Mesothelial cell of epicardium (in vitro differentiated cells): ENCODE data around the gene RBBP8. TPM values are rescaled to one million over a fixed set of nuclear protein-coding genes. Genes with fewer than 3 reads are reported as not detected.
"Not testable (repeated sequence)": the region's sequence is repeated elsewhere in the genome, so short reads cannot be mapped to it uniquely, and the experiment has no call there.

Source experiments
- DNase-seq, 2 experiments: peaks; one replicate each; pipeline ENCODE4 v3.0.0; 2021; ENCODE audit warnings: low spot score in 2 of 2; ENCODE audit not compliant: unreplicated experiment in 2 of 2
- H3K27ac Mint-ChIP-seq: 2 replicates; pipeline ENCODE4 v1.8.0; 2021; ENCODE audit warnings: mixed read lengths
- H3K27me3 Mint-ChIP-seq: 2 replicates; pipeline ENCODE4 v1.8.0; 2021; ENCODE audit warnings: low read depth, mixed read lengths
- H3K36me3 Mint-ChIP-seq: 2 replicates; pipeline ENCODE4 v1.8.0; 2021; ENCODE audit warnings: mixed read lengths
- H3K4me1 Mint-ChIP-seq: 2 replicates; pipeline ENCODE4 v1.8.0; 2021; ENCODE audit warnings: mixed read lengths
- H3K4me3 Mint-ChIP-seq: 2 replicates; pipeline ENCODE4 v1.8.0; 2021; ENCODE audit warnings: mild to moderate bottlenecking, moderate library complexity, mixed read lengths
- H3K9me3 Mint-ChIP-seq: 2 replicates; pipeline ENCODE4 v1.8.0; 2021; ENCODE audit warnings: mixed read lengths
- total RNA-seq: library from RNA; stranded (reverse); gene quantifications from 3 replicates; pipeline ENCODE4 v1.2.1, GENCODE V29; 2021
- TF ChIP-seq, protein P1 (sequence below): fragments of 200-600 bp; sonication (generic); IDR thresholded peaks from one replicate; pipeline ENCODE4 v1.5.0; 2021; ENCODE audit warnings: antibody characterized with exemption; ENCODE audit not compliant: unreplicated experiment

The RBBP8 gene
- total RNA-seq, 1 donor from 2014 or later, result 29.8 TPM

DNA sequence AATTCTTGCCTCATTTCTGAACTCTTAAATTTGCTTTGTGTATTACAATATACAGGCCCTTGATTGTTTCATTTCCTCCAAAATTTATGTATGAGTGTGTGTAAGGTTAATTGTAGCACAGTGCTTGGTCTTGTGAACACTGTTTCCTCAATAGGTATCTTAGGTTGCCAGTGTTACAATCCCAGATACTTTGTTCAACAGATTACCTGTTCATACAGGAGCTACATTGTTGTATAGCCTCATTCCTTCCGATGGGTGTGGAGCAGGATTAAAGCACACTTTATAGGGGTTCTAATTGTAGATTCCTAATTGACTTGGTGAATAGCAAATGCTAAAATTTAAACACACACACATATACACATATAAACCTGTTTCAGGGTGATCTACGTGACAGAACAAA is 10.7 kb downstream of the RBBP8 start:
- TF ChIP-seq, protein P1, sequence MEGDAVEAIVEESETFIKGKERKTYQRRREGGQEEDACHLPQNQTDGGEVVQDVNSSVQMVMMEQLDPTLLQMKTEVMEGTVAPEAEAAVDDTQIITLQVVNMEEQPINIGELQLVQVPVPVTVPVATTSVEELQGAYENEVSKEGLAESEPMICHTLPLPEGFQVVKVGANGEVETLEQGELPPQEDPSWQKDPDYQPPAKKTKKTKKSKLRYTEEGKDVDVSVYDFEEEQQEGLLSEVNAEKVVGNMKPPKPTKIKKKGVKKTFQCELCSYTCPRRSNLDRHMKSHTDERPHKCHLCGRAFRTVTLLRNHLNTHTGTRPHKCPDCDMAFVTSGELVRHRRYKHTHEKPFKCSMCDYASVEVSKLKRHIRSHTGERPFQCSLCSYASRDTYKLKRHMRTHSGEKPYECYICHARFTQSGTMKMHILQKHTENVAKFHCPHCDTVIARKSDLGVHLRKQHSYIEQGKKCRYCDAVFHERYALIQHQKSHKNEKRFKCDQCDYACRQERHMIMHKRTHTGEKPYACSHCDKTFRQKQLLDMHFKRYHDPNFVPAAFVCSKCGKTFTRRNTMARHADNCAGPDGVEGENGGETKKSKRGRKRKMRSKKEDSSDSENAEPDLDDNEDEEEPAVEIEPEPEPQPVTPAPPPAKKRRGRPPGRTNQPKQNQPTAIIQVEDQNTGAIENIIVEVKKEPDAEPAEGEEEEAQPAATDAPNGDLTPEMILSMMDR, result no peak
- Mint-ChIP-seq H3K27me3 (no peaks in the 10 kb centered on the region), H3K27ac (no peak overlapping the region), H3K4me3 (no peak overlapping the region), H3K36me3 (peaks cover 7% of the 10 kb centered on the region), H3K4me1 (peaks cover 7% of the 10 kb centered on the region), H3K9me3 (no peaks in the 10 kb centered on the region)
- no peak for DNase-seq

- DNase-seq, result no peak
- H3K27me3 Mint-ChIP-seq, result no peaks in the 10 kb centered on the region
- no peak overlapping the region for H3K27ac Mint-ChIP-seq
- no peak overlapping the region for H3K4me3 Mint-ChIP-seq
- TF ChIP-seq, protein P1, result no peak
- peaks cover 7% of the 10 kb centered on the region for H3K4me1 Mint-ChIP-seq
- H3K9me3 Mint-ChIP-seq, result no peaks in the 10 kb centered on the region
- H3K36me3 Mint-ChIP-seq, result peaks cover 16% of the 10 kb centered on the region
Measured at GRCh38 chr18:22946217-22946616, 13.1 kb downstream of the RBBP8 start.

DNA sequence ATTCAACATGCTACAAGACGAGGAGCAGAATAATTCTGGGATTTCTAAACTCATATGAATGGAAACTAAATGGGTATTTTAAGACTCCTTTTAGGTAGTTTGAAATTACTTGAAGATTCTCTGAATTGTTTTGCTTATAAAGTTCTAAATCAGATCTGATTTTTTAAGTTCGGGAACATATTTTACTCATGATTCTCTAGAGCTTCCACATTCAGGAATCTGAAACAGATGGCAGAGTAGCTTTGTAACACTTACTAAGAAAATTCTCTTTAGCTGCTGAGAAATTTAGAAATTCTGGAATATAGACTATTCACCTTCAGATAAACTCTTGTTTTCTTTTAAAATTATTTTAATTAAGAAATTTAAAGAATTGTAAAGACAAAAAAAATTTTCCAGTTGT is 13.7 kb downstream of the RBBP8 start:
- Mint-ChIP-seq H3K4me3 (no peak overlapping the region), H3K4me1 (peaks cover 7% of the 10 kb centered on the region), H3K36me3 (peaks cover 19% of the 10 kb centered on the region), H3K9me3 (no peaks in the 10 kb centered on the region), H3K27me3 (no peaks in the 10 kb centered on the region), H3K27ac (no peak overlapping the region)
- DNase-seq, result no peak
- TF ChIP-seq, protein P1, result no peak

- Mint-ChIP-seq H3K36me3 (peaks cover 46% of the 10 kb centered on the region), H3K4me3 (no peak overlapping the region), H3K27ac (no peak overlapping the region), H3K27me3 (no peaks in the 10 kb centered on the region), H3K9me3 (no peaks in the 10 kb centered on the region), H3K4me1 (peaks cover 7% of the 10 kb centered on the region)
- DNase-seq, result no peak
- TF ChIP-seq, protein P1, result no peak
Measured at GRCh38 chr18:22951823-22952222, 18.7 kb downstream of the RBBP8 start.

GRCh38 chr18:22952525-22952924 is 19.4 kb downstream of the RBBP8 start:
- Mint-ChIP-seq H3K36me3 (peaks cover 46% of the 10 kb centered on the region), H3K9me3 (no peaks in the 10 kb centered on the region), H3K27me3 (no peaks in the 10 kb centered on the region), H3K4me1 (peaks cover 3% of the 10 kb centered on the region), H3K27ac (no peak overlapping the region), H3K4me3 (no peak overlapping the region)
- DNase-seq, result no peak
- TF ChIP-seq, protein P1, result no peak

DNA sequence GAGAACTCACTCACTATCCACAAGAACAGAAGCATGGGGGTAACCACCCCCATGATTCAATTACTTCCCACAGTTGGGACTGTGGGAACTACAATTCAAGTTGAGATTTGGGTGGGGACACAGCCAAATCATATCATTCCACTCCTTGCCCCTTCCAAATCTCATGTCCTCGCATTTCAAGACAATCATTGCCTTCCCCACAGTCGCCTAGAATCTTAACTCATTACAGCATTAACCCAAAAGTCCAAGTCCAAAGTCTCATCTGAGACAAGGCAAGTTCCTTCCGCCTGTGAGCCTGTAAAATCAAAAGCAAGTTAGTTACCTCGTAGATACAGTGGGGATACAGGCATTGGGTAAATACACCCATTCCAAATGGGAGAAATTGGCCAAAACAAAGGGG is 20.9 kb downstream of the RBBP8 start:
- H3K27ac Mint-ChIP-seq, DNase-seq, H3K4me3 Mint-ChIP-seq, H3K9me3 Mint-ChIP-seq, H3K4me1 Mint-ChIP-seq, H3K27me3 Mint-ChIP-seq: not testable (repeated sequence)
- peaks cover 49% of the 10 kb centered on the region for H3K36me3 Mint-ChIP-seq
